HK-2 (cell line): ENCODE measurements around the gene MSI2.

Experiments used
- DNase-seq: peaks from one replicate; pipeline ENCODE4 v3.0.0-alpha.2; 2018; ENCODE audit not compliant: unreplicated experiment

The MSI2 gene

GRCh38 chr17:57415751-57416207 is 159.5 kb downstream of the MSI2 start:
- DNase-seq = no peak

- no peak for DNase-seq
These were observed 160.0 kb downstream of the MSI2 start for GRCh38 chr17:57416369-57416768.

GRCh38 chr17:57417956-57418355 is 161.6 kb downstream of the MSI2 start:
- DNase-seq = no peak

GRCh38 chr17:57418463-57419246 is 162.3 kb downstream of the MSI2 start:
- DNase-seq = no peak

- DNase-seq = no peak
These were observed 163.7 kb downstream of the MSI2 start for GRCh38 chr17:57419940-57420550.

GRCh38 chr17:57420734-57421717 is 164.7 kb downstream of the MSI2 start:
- no peak for DNase-seq

- no peak for DNase-seq
These were observed 166.3 kb downstream of the MSI2 start for GRCh38 chr17:57422574-57423164.

GRCh38 chr17:57423541-57423940 is 167.2 kb downstream of the MSI2 start:
- no peak for DNase-seq

- no peak for DNase-seq
These were observed 167.9 kb downstream of the MSI2 start for GRCh38 chr17:57424273-57424672.

GRCh38 chr17:57424777-57425188 is 168.5 kb downstream of the MSI2 start:
- DNase-seq = no peak

GRCh38 chr17:57425431-57425830 is 169.1 kb downstream of the MSI2 start:
- no peak for DNase-seq

GRCh38 chr17:57425903-57426880 is 169.9 kb downstream of the MSI2 start:
- no peak for DNase-seq

- DNase-seq = no peak
These were observed 173.6 kb downstream of the MSI2 start for GRCh38 chr17:57429966-57430365.

GRCh38 chr17:57431415-57431814 is 175.1 kb downstream of the MSI2 start:
- no peak for DNase-seq

GRCh38 chr17:57432507-57433277 is 176.4 kb downstream of the MSI2 start:
- no peak for DNase-seq

GRCh38 chr17:57433452-57433851 is 177.1 kb downstream of the MSI2 start:
- no peak for DNase-seq

- no peak for DNase-seq
These were observed 178.0 kb downstream of the MSI2 start for GRCh38 chr17:57434361-57434760.

- DNase-seq = no peak
These were observed 180.2 kb downstream of the MSI2 start for GRCh38 chr17:57436565-57436964.

GRCh38 chr17:57438066-57438731 is 181.9 kb downstream of the MSI2 start:
- no peak for DNase-seq
